Measurements from ENCODE around the gene RHOT1. TPM values are rescaled to one million over a fixed set of nuclear protein-coding genes. Genes with fewer than 3 reads are reported as not detected.
"Not testable (repeated sequence)": the region's sequence is repeated elsewhere in the genome, so short reads cannot be mapped to it uniquely, and the experiment has no call there.

RHOT1 gene
- 10 to 100 TPM; 23.2 to 61.5 (median 34.8) TPM for polyA plus RNA-seq
- long read RNA-seq, donor 1: 0 reads
- long read RNA-seq, donor 2, partial matches to known transcripts: 0 of 4 reads
- long read RNA-seq, donor 2, other reads (novel, unspliced or antisense): 0 of 4 reads
- long read RNA-seq, donor 3, partial matches to known transcripts: 6 of 10 reads
- long read RNA-seq, donor 3, other reads (novel, unspliced or antisense): 0 of 10 reads
- long read RNA-seq, donor 4: 0 reads
- long read RNA-seq, donor 5, partial matches to known transcripts: 5 of 5 reads
- long read RNA-seq, donor 5, other reads (novel, unspliced or antisense): 0 of 5 reads
- long read RNA-seq, donor 6, partial matches to known transcripts: 0 of 6 reads
- long read RNA-seq, donor 6, other reads (novel, unspliced or antisense): 0 of 6 reads
- long read RNA-seq, donor 7, transcript RHOT1-201 (19 exons, 3,133 nt): major isoform, 6 of 11 reads
- long read RNA-seq, donor 7, partial matches to known transcripts: 0 of 11 reads
- long read RNA-seq, donor 7, other reads (novel, unspliced or antisense): 0 of 11 reads
- long read RNA-seq, donor 8, partial matches to known transcripts: 0 of 2 reads
- long read RNA-seq, donor 8, other reads (novel, unspliced or antisense): 0 of 2 reads
- long read RNA-seq, donor 9, partial matches to known transcripts: 0 of 1 reads
- long read RNA-seq, donor 9, other reads (novel, unspliced or antisense): 0 of 1 reads
- long read RNA-seq, donor 10, transcript RHOT1-201 (19 exons, 3,133 nt): major isoform, 5 of 8 reads
- long read RNA-seq, donor 10, partial matches to known transcripts: 0 of 8 reads
- long read RNA-seq, donor 10, other reads (novel, unspliced or antisense): 0 of 8 reads

GRCh38 chr17:32142038-32142856 lies at the start of gene RHOT1:
Gene RHOT1, plus strand, starts transcription at chr17:32142502. Its CDS starts 191 bp downstream, at chr17:32142693.
- H3K9me3 ChIP-seq (ENCODE audit: control insufficient read depth in 2 of 2, insufficient read depth in 1 of 2, low read depth in 1 of 2, low read length in 1 of 2): no peaks in the 10 kb centered on the region
- H3K27ac ChIP-seq (ENCODE audit: low read depth in 1 of 3, low read length in 2 of 3): peak within 1 kb of the TSS; percentile 92 to 97 (median 94)
- H3K27me3 ChIP-seq (ENCODE audit: control insufficient read depth in 3 of 3, insufficient read depth in 3 of 3, low read length in 3 of 3): no peaks in the 10 kb centered on the region
- H3K4me3 ChIP-seq (ENCODE audit: low read depth in 1 of 3, low read length in 3 of 3): peak within 1 kb of the TSS; percentile 89 to 100 (median 99)
- WGBS, 3 donors: 0 to 1% (median 0%) methylated on average over 49 to 84 of the region's 84 CpGs
- FAIRE-seq (no peak), DNase-seq (peak; percentile 87 to 91)
- peaks cover 0 to 11% (median 0%) of the 10 kb centered on the region in 3 donors for H3K36me3 ChIP-seq (ENCODE audit: control insufficient read depth in 3 of 3, insufficient read depth in 2 of 3, low read depth in 1 of 3, low read length in 3 of 3)
- H3K4me1 ChIP-seq (ENCODE audit: control insufficient read depth in 3 of 3, insufficient read depth in 2 of 3, low read depth in 1 of 3, low read length in 2 of 3): peaks cover 0 to 4% (median 0%) of the 10 kb centered on the region in 3 donors

- Histone ChIP-seq H3K27ac (ENCODE audit: low read depth in 1 of 3, low read length in 2 of 3) (no peak overlapping the region), H3K9me3 (ENCODE audit: control insufficient read depth in 2 of 2, insufficient read depth in 1 of 2, low read depth in 1 of 2, low read length in 1 of 2) (no peaks in the 10 kb centered on the region), H3K27me3 (ENCODE audit: control insufficient read depth in 3 of 3, insufficient read depth in 3 of 3, low read length in 3 of 3) (no peaks in the 10 kb centered on the region), H3K4me1 (ENCODE audit: control insufficient read depth in 3 of 3, insufficient read depth in 2 of 3, low read depth in 1 of 3, low read length in 2 of 3) (no peaks in the 10 kb centered on the region), H3K4me3 (ENCODE audit: low read depth in 1 of 3, low read length in 3 of 3) (no peak overlapping the region), H3K36me3 (ENCODE audit: control insufficient read depth in 3 of 3, insufficient read depth in 2 of 3, low read depth in 1 of 3, low read length in 3 of 3) (no peaks in the 10 kb centered on the region)
- 70 to 79% (median 71%) methylated on average over 2 of the region's 2 CpGs for WGBS, 3 donors
- DNase-seq (no peak), FAIRE-seq (no peak)
These were observed 42.6 kb upstream of the RHOT1 start for GRCh38 chr17:32099686-32100085.

GRCh38 chr17:32100323-32100722 lies 42.0 kb upstream of the RHOT1 start:
- not testable (repeated sequence) for H3K36me3 ChIP-seq (ENCODE audit: control insufficient read depth in 3 of 3, insufficient read depth in 2 of 3, low read depth in 1 of 3, low read length in 3 of 3); FAIRE-seq; DNase-seq; H3K27ac ChIP-seq (ENCODE audit: low read depth in 1 of 3, low read length in 2 of 3); H3K9me3 ChIP-seq (ENCODE audit: control insufficient read depth in 2 of 2, insufficient read depth in 1 of 2, low read depth in 1 of 2, low read length in 1 of 2); H3K27me3 ChIP-seq (ENCODE audit: control insufficient read depth in 3 of 3, insufficient read depth in 3 of 3, low read length in 3 of 3); H3K4me1 ChIP-seq (ENCODE audit: control insufficient read depth in 3 of 3, insufficient read depth in 2 of 3, low read depth in 1 of 3, low read length in 2 of 3); H3K4me3 ChIP-seq (ENCODE audit: low read depth in 1 of 3, low read length in 3 of 3)
- 72 to 79% (median 77%) methylated on average over 8 of the region's 8 CpGs for WGBS, 3 donors

- H3K9me3 ChIP-seq (ENCODE audit: control insufficient read depth in 2 of 2, insufficient read depth in 1 of 2, low read depth in 1 of 2, low read length in 1 of 2): no peaks in the 10 kb centered on the region
- no peaks in the 10 kb centered on the region for H3K4me1 ChIP-seq (ENCODE audit: control insufficient read depth in 3 of 3, insufficient read depth in 2 of 3, low read depth in 1 of 3, low read length in 2 of 3)
- FAIRE-seq (no peak), DNase-seq (peak in 1 of 2 donors; percentile 72)
- 15 to 61% (median 49%) methylated on average over 8 of the region's 8 CpGs for WGBS, 3 donors
- H3K36me3 ChIP-seq (ENCODE audit: control insufficient read depth in 3 of 3, insufficient read depth in 2 of 3, low read depth in 1 of 3, low read length in 3 of 3): no peaks in the 10 kb centered on the region
- no peaks in the 10 kb centered on the region for H3K27me3 ChIP-seq (ENCODE audit: control insufficient read depth in 3 of 3, insufficient read depth in 3 of 3, low read length in 3 of 3)
- no peak overlapping the region for H3K4me3 ChIP-seq (ENCODE audit: low read depth in 1 of 3, low read length in 3 of 3)
- H3K27ac ChIP-seq (ENCODE audit: low read depth in 1 of 3, low read length in 2 of 3): no peak overlapping the region
These were observed 41.2 kb upstream of the RHOT1 start for GRCh38 chr17:32100971-32101631.

- Histone ChIP-seq H3K9me3 (ENCODE audit: control insufficient read depth in 2 of 2, insufficient read depth in 1 of 2, low read depth in 1 of 2, low read length in 1 of 2) (no peaks in the 10 kb centered on the region), H3K4me3 (ENCODE audit: low read depth in 1 of 3, low read length in 3 of 3) (no peak overlapping the region), H3K27ac (ENCODE audit: low read depth in 1 of 3, low read length in 2 of 3) (no peak overlapping the region), H3K36me3 (ENCODE audit: control insufficient read depth in 3 of 3, insufficient read depth in 2 of 3, low read depth in 1 of 3, low read length in 3 of 3) (no peaks in the 10 kb centered on the region), H3K27me3 (ENCODE audit: control insufficient read depth in 3 of 3, insufficient read depth in 3 of 3, low read length in 3 of 3) (no peaks in the 10 kb centered on the region), H3K4me1 (ENCODE audit: control insufficient read depth in 3 of 3, insufficient read depth in 2 of 3, low read depth in 1 of 3, low read length in 2 of 3) (no peaks in the 10 kb centered on the region)
- WGBS, 3 donors: 87 to 92% (median 89%) methylated on average over 3 to 5 of the region's 5 CpGs
- FAIRE-seq (no peak), DNase-seq (no peak)
These were observed 40.1 kb upstream of the RHOT1 start for GRCh38 chr17:32102172-32102571.

GRCh38 chr17:32102646-32103186 lies 39.6 kb upstream of the RHOT1 start:
- Histone ChIP-seq H3K36me3 (ENCODE audit: control insufficient read depth in 3 of 3, insufficient read depth in 2 of 3, low read depth in 1 of 3, low read length in 3 of 3) (no peaks in the 10 kb centered on the region), H3K4me1 (ENCODE audit: control insufficient read depth in 3 of 3, insufficient read depth in 2 of 3, low read depth in 1 of 3, low read length in 2 of 3) (no peaks in the 10 kb centered on the region), H3K4me3 (ENCODE audit: low read depth in 1 of 3, low read length in 3 of 3) (no peak overlapping the region), H3K9me3 (ENCODE audit: control insufficient read depth in 2 of 2, insufficient read depth in 1 of 2, low read depth in 1 of 2, low read length in 1 of 2) (no peaks in the 10 kb centered on the region), H3K27ac (ENCODE audit: low read depth in 1 of 3, low read length in 2 of 3) (no peak overlapping the region), H3K27me3 (ENCODE audit: control insufficient read depth in 3 of 3, insufficient read depth in 3 of 3, low read length in 3 of 3) (no peaks in the 10 kb centered on the region)
- no peak for FAIRE-seq
- WGBS, 3 donors: 69 to 85% (median 78%) methylated on average over 5 of the region's 5 CpGs
- DNase-seq: no peak

- no peaks in the 10 kb centered on the region for H3K4me1 ChIP-seq (ENCODE audit: control insufficient read depth in 3 of 3, insufficient read depth in 2 of 3, low read depth in 1 of 3, low read length in 2 of 3)
- no peaks in the 10 kb centered on the region for H3K36me3 ChIP-seq (ENCODE audit: control insufficient read depth in 3 of 3, insufficient read depth in 2 of 3, low read depth in 1 of 3, low read length in 3 of 3)
- no peak overlapping the region for H3K4me3 ChIP-seq (ENCODE audit: low read depth in 1 of 3, low read length in 3 of 3)
- 82 to 89% (median 89%) methylated on average over 7 of the region's 7 CpGs for WGBS, 3 donors
- no peaks in the 10 kb centered on the region for H3K27me3 ChIP-seq (ENCODE audit: control insufficient read depth in 3 of 3, insufficient read depth in 3 of 3, low read length in 3 of 3)
- no peaks in the 10 kb centered on the region for H3K9me3 ChIP-seq (ENCODE audit: control insufficient read depth in 2 of 2, insufficient read depth in 1 of 2, low read depth in 1 of 2, low read length in 1 of 2)
- FAIRE-seq: no peak
- no peak for DNase-seq
- no peak overlapping the region for H3K27ac ChIP-seq (ENCODE audit: low read depth in 1 of 3, low read length in 2 of 3)
These were observed 38.7 kb upstream of the RHOT1 start for GRCh38 chr17:32103476-32104113.

All from small intestine (tissue), 16 donors.